ENCODE measurements around the gene NEUROG1. TPM values are rescaled to one million over a fixed set of nuclear protein-coding genes. Genes with fewer than 3 reads are reported as not detected.
A peak's percentile ranks its signal among the peaks of the same experiment; 100 is the strongest.

NEUROG1 gene
- total and polyA plus RNA-seq, 2 donors: 0.14 to 0.32 TPM

GRCh38 chr5:135574493-135574892 lies 38.7 kb upstream of the NEUROG1 start:
- Histone ChIP-seq H3K27ac (ENCODE audit: low read depth in 1 of 2, low read length in 1 of 2) (no peak overlapping the region), H3K4me1 (ENCODE audit: control insufficient read depth in 2 of 2, insufficient read depth in 2 of 2, low read length in 2 of 2) (peaks cover 0 to 3% of the 10 kb centered on the region in 2 donors), H3K4me3 (ENCODE audit: low read length in 2 of 2) (no peak overlapping the region), H3K27me3 (ENCODE audit: control insufficient read depth in 2 of 2, insufficient read depth in 1 of 2, low read length in 1 of 2) (peaks cover 28 to 45% of the 10 kb centered on the region in 2 donors), H3K36me3 (ENCODE audit: control insufficient read depth in 2 of 2, insufficient read depth in 2 of 2, low read length in 1 of 2) (no peaks in the 10 kb centered on the region), H3K9me3 (ENCODE audit: control insufficient read depth in 2 of 2, insufficient read depth in 1 of 2, low read length in 1 of 2) (no peaks in the 10 kb centered on the region)
- DNase-seq (ENCODE audit: low read depth in 6 of 9, low spot score in 9 of 9): no peak
- 97% methylated on average over 10 of the region's 10 CpGs for WGBS

GRCh38 chr5:135571902-135572301 lies 36.1 kb upstream of the NEUROG1 start:
- Histone ChIP-seq H3K27me3 (ENCODE audit: control insufficient read depth in 2 of 2, insufficient read depth in 1 of 2, low read length in 1 of 2) (peaks cover 2 to 19% of the 10 kb centered on the region in 2 donors), H3K4me1 (ENCODE audit: control insufficient read depth in 2 of 2, insufficient read depth in 2 of 2, low read length in 2 of 2) (peaks cover 0 to 3% of the 10 kb centered on the region in 2 donors), H3K9me3 (ENCODE audit: control insufficient read depth in 2 of 2, insufficient read depth in 1 of 2, low read length in 1 of 2) (no peaks in the 10 kb centered on the region), H3K27ac (ENCODE audit: low read depth in 1 of 2, low read length in 1 of 2) (no peak overlapping the region), H3K4me3 (ENCODE audit: low read length in 2 of 2) (no peak overlapping the region), H3K36me3 (ENCODE audit: control insufficient read depth in 2 of 2, insufficient read depth in 2 of 2, low read length in 1 of 2) (no peaks in the 10 kb centered on the region)
- 89% methylated on average over 9 of the region's 9 CpGs for WGBS
- no peak for DNase-seq (ENCODE audit: low read depth in 6 of 9, low spot score in 9 of 9)

- H3K4me3 ChIP-seq (ENCODE audit: low read length in 2 of 2): no peak overlapping the region
- no peaks in the 10 kb centered on the region for H3K36me3 ChIP-seq (ENCODE audit: control insufficient read depth in 2 of 2, insufficient read depth in 2 of 2, low read length in 1 of 2)
- peaks cover 0 to 12% of the 10 kb centered on the region in 2 donors for H3K27me3 ChIP-seq (ENCODE audit: control insufficient read depth in 2 of 2, insufficient read depth in 1 of 2, low read length in 1 of 2)
- 89% methylated on average over 10 of the region's 10 CpGs for WGBS
- no peak overlapping the region for H3K27ac ChIP-seq (ENCODE audit: low read depth in 1 of 2, low read length in 1 of 2)
- no peak for DNase-seq (ENCODE audit: low read depth in 6 of 9, low spot score in 9 of 9)
- H3K4me1 ChIP-seq (ENCODE audit: control insufficient read depth in 2 of 2, insufficient read depth in 2 of 2, low read length in 2 of 2): peaks cover 0 to 3% of the 10 kb centered on the region in 2 donors
- no peaks in the 10 kb centered on the region for H3K9me3 ChIP-seq (ENCODE audit: control insufficient read depth in 2 of 2, insufficient read depth in 1 of 2, low read length in 1 of 2)
These were observed 35.4 kb upstream of the NEUROG1 start for GRCh38 chr5:135571066-135571609.

- Histone ChIP-seq H3K4me3 (ENCODE audit: low read length in 2 of 2) (no peak overlapping the region), H3K27ac (ENCODE audit: low read depth in 1 of 2, low read length in 1 of 2) (no peak overlapping the region), H3K27me3 (ENCODE audit: control insufficient read depth in 2 of 2, insufficient read depth in 1 of 2, low read length in 1 of 2) (peaks cover 0 to 10% of the 10 kb centered on the region in 2 donors), H3K36me3 (ENCODE audit: control insufficient read depth in 2 of 2, insufficient read depth in 2 of 2, low read length in 1 of 2) (no peaks in the 10 kb centered on the region), H3K4me1 (ENCODE audit: control insufficient read depth in 2 of 2, insufficient read depth in 2 of 2, low read length in 2 of 2) (peaks cover 0 to 3% of the 10 kb centered on the region in 2 donors), H3K9me3 (ENCODE audit: control insufficient read depth in 2 of 2, insufficient read depth in 1 of 2, low read length in 1 of 2) (no peaks in the 10 kb centered on the region)
- no peak for DNase-seq (ENCODE audit: low read depth in 6 of 9, low spot score in 9 of 9)
- 37% methylated on average over 3 of the region's 3 CpGs for WGBS
These were observed 34.6 kb upstream of the NEUROG1 start for GRCh38 chr5:135570453-135570764.

GRCh38 chr5:135569755-135570452 lies 34.1 kb upstream of the NEUROG1 start:
- WGBS: 55% methylated on average over 10 of the region's 10 CpGs
- Histone ChIP-seq H3K4me3 (ENCODE audit: low read length in 2 of 2) (no peak overlapping the region), H3K27ac (ENCODE audit: low read depth in 1 of 2, low read length in 1 of 2) (no peak overlapping the region), H3K36me3 (ENCODE audit: control insufficient read depth in 2 of 2, insufficient read depth in 2 of 2, low read length in 1 of 2) (no peaks in the 10 kb centered on the region), H3K4me1 (ENCODE audit: control insufficient read depth in 2 of 2, insufficient read depth in 2 of 2, low read length in 2 of 2) (peaks cover 0 to 3% of the 10 kb centered on the region in 2 donors), H3K27me3 (ENCODE audit: control insufficient read depth in 2 of 2, insufficient read depth in 1 of 2, low read length in 1 of 2) (peaks cover 0 to 10% of the 10 kb centered on the region in 2 donors), H3K9me3 (ENCODE audit: control insufficient read depth in 2 of 2, insufficient read depth in 1 of 2, low read length in 1 of 2) (no peaks in the 10 kb centered on the region)
- peak in 2 of 9 donors; percentile 6 to 12 for DNase-seq (ENCODE audit: low read depth in 6 of 9, low spot score in 9 of 9)

GRCh38 chr5:135568923-135569360 lies 33.2 kb upstream of the NEUROG1 start:
- no peak for DNase-seq (ENCODE audit: low read depth in 6 of 9, low spot score in 9 of 9)
- Histone ChIP-seq H3K4me3 (ENCODE audit: low read length in 2 of 2) (no peak overlapping the region), H3K9me3 (ENCODE audit: control insufficient read depth in 2 of 2, insufficient read depth in 1 of 2, low read length in 1 of 2) (no peaks in the 10 kb centered on the region), H3K36me3 (ENCODE audit: control insufficient read depth in 2 of 2, insufficient read depth in 2 of 2, low read length in 1 of 2) (no peaks in the 10 kb centered on the region), H3K27ac (ENCODE audit: low read depth in 1 of 2, low read length in 1 of 2) (no peak overlapping the region), H3K4me1 (ENCODE audit: control insufficient read depth in 2 of 2, insufficient read depth in 2 of 2, low read length in 2 of 2) (peaks cover 0 to 3% of the 10 kb centered on the region in 2 donors), H3K27me3 (ENCODE audit: control insufficient read depth in 2 of 2, insufficient read depth in 1 of 2, low read length in 1 of 2) (peaks cover 0 to 9% of the 10 kb centered on the region in 2 donors)
- 77% methylated on average over 5 of the region's 5 CpGs for WGBS

- no peaks in the 10 kb centered on the region for H3K36me3 ChIP-seq (ENCODE audit: control insufficient read depth in 2 of 2, insufficient read depth in 2 of 2, low read length in 1 of 2)
- no peaks in the 10 kb centered on the region for H3K9me3 ChIP-seq (ENCODE audit: control insufficient read depth in 2 of 2, insufficient read depth in 1 of 2, low read length in 1 of 2)
- WGBS: 88% methylated on average over 6 of the region's 6 CpGs
- no peak for DNase-seq (ENCODE audit: low read depth in 6 of 9, low spot score in 9 of 9)
- no peak overlapping the region for H3K27ac ChIP-seq (ENCODE audit: low read depth in 1 of 2, low read length in 1 of 2)
- no peak overlapping the region for H3K4me3 ChIP-seq (ENCODE audit: low read length in 2 of 2)
- peaks cover 0 to 3% of the 10 kb centered on the region in 2 donors for H3K4me1 ChIP-seq (ENCODE audit: control insufficient read depth in 2 of 2, insufficient read depth in 2 of 2, low read length in 2 of 2)
- peaks cover 0 to 9% of the 10 kb centered on the region in 2 donors for H3K27me3 ChIP-seq (ENCODE audit: control insufficient read depth in 2 of 2, insufficient read depth in 1 of 2, low read length in 1 of 2)
These were observed 32.5 kb upstream of the NEUROG1 start for GRCh38 chr5:135568246-135568645.

- no peak for DNase-seq (ENCODE audit: low read depth in 6 of 9, low spot score in 9 of 9)
- Histone ChIP-seq H3K36me3 (ENCODE audit: control insufficient read depth in 2 of 2, insufficient read depth in 2 of 2, low read length in 1 of 2) (no peaks in the 10 kb centered on the region), H3K27me3 (ENCODE audit: control insufficient read depth in 2 of 2, insufficient read depth in 1 of 2, low read length in 1 of 2) (peaks cover 0 to 9% of the 10 kb centered on the region in 2 donors), H3K4me3 (ENCODE audit: low read length in 2 of 2) (no peak overlapping the region), H3K4me1 (ENCODE audit: control insufficient read depth in 2 of 2, insufficient read depth in 2 of 2, low read length in 2 of 2) (peaks cover 0 to 3% of the 10 kb centered on the region in 2 donors), H3K27ac (ENCODE audit: low read depth in 1 of 2, low read length in 1 of 2) (no peak overlapping the region), H3K9me3 (ENCODE audit: control insufficient read depth in 2 of 2, insufficient read depth in 1 of 2, low read length in 1 of 2) (no peaks in the 10 kb centered on the region)
- 91% methylated on average over 4 of the region's 4 CpGs for WGBS
These were observed 31.9 kb upstream of the NEUROG1 start for GRCh38 chr5:135567661-135568060.

- no peak for DNase-seq (ENCODE audit: low read depth in 6 of 9, low spot score in 9 of 9)
- WGBS: 91% methylated on average over 16 of the region's 16 CpGs
These were observed 30.9 kb upstream of the NEUROG1 start for GRCh38 chr5:135566422-135567400.

More at GRCh38 chr5:135566422-135567400, 30.9 kb upstream of the NEUROG1 start:
- Histone ChIP-seq H3K27me3 (ENCODE audit: control insufficient read depth in 2 of 2, insufficient read depth in 1 of 2, low read length in 1 of 2) (peaks cover 0 to 8% of the 10 kb centered on the region in 2 donors), H3K36me3 (ENCODE audit: control insufficient read depth in 2 of 2, insufficient read depth in 2 of 2, low read length in 1 of 2) (no peaks in the 10 kb centered on the region), H3K27ac (ENCODE audit: low read depth in 1 of 2, low read length in 1 of 2) (no peak overlapping the region), H3K4me3 (ENCODE audit: low read length in 2 of 2) (no peak overlapping the region), H3K4me1 (ENCODE audit: control insufficient read depth in 2 of 2, insufficient read depth in 2 of 2, low read length in 2 of 2) (no peaks in the 10 kb centered on the region), H3K9me3 (ENCODE audit: control insufficient read depth in 2 of 2, insufficient read depth in 1 of 2, low read length in 1 of 2) (no peaks in the 10 kb centered on the region)
